ENCODE data around the gene IFIT1.
"Not testable (repeated sequence)": the region's sequence is repeated elsewhere in the genome, so short reads cannot be mapped to it uniquely, and the experiment has no call there.

The IFIT1 gene

DNA sequence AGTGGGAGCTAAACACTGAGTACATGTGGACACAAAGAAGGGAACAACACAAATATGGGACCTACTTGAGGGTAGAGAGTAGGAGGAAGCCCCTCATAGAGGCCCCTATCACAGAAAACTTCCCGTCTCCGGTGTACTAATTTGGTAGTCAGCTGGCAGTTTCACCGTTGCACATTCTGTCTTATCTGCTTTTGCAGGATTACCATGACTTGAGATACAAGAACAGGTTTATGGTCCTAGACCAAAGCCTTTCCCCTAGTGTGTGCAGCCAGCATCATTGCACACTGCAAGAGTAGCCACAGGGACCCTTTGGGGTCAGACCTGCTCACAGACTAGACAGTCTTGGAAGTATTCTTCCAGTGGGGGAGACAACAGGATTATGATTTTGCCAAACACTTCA is 20.4 kb upstream of the IFIT1 start:
- no peak overlapping the region for H3K4me3 Mint-ChIP-seq
- no peak for DNase-seq (ENCODE audit: low spot score in 2 of 2)
- H3K36me3 Mint-ChIP-seq (ENCODE audit: insufficient read depth): no peaks in the 10 kb centered on the region
- H3K4me1 Mint-ChIP-seq: peaks cover 25% of the 10 kb centered on the region
- no peak overlapping the region for H3K27ac Mint-ChIP-seq (ENCODE audit: low read depth)
- no peaks in the 10 kb centered on the region for H3K9me3 Mint-ChIP-seq
- ATAC-seq (replicated peaks; ENCODE audit: extremely low read depth, poor library complexity, severe bottlenecking): no peak
- peaks cover 18% of the 10 kb centered on the region for H3K27me3 Mint-ChIP-seq

DNA sequence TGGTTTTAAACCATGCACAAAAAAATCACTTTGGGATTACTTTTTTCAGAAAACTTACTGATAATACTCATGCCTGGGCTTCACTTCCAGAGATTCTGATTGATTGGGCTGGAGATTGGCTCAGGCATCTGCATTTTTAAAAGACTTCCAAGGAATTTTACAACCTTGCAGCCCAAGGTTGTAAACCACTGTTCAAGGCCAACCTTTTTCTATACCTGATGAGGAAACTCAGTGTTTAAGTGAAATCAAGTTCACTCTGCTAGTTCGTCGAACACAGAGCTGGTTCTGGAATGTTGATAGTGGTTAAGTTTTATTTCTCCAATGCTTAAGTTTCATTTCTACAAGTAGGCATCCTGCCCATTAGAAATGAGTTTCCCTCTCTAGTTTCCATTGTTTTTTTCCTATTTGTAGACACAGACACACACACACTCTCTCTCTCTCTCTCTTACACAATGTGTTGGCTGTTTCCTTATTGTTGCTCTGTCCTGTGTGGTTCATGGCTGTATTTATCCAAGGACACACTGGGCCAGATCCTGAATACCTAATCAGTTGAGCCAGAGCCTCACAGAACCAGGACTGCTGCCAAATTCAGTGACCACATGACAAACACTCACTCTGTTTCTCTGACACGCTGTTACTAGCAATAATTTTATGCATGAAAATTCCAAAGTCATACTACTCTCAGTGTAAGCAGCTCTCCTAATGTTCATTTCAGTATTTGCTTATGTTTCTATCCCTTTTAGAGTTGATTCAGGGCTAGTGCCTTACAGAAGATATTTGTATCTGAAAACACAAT is 18.3 kb upstream of the IFIT1 start:
- no peaks in the 10 kb centered on the region for H3K9me3 Mint-ChIP-seq
- H3K4me3 Mint-ChIP-seq: no peak overlapping the region
- DNase-seq (ENCODE audit: low spot score in 2 of 2) (no peak), ATAC-seq (replicated peaks; ENCODE audit: extremely low read depth, poor library complexity, severe bottlenecking) (no peak)
- peaks cover 18% of the 10 kb centered on the region for H3K27me3 Mint-ChIP-seq
- H3K36me3 Mint-ChIP-seq (ENCODE audit: insufficient read depth): no peaks in the 10 kb centered on the region
- H3K27ac Mint-ChIP-seq (ENCODE audit: low read depth): no peak overlapping the region
- peaks cover 6% of the 10 kb centered on the region for H3K4me1 Mint-ChIP-seq

DNA sequence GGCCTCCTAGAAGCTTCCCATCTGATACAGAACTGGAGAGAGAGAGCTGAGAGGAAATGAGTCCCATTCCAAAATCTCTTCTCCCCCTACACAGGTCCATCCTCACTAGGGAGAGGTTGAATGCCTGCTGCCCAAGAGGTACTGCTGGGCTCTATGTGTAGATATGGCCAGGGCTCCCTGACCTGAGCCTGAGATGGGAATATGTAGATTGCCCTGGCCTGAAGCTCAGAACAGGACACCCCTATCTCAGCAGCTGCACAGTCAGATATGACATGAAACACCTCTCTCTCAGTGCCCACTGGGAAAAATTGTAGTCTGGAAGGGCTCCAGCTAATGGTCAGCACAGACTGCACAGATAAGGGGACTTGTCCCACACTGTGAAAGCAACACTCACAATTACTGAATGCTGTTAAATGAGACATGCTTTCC is 17.7 kb upstream of the IFIT1 start:
- no peak for DNase-seq (ENCODE audit: low spot score in 2 of 2)

DNA sequence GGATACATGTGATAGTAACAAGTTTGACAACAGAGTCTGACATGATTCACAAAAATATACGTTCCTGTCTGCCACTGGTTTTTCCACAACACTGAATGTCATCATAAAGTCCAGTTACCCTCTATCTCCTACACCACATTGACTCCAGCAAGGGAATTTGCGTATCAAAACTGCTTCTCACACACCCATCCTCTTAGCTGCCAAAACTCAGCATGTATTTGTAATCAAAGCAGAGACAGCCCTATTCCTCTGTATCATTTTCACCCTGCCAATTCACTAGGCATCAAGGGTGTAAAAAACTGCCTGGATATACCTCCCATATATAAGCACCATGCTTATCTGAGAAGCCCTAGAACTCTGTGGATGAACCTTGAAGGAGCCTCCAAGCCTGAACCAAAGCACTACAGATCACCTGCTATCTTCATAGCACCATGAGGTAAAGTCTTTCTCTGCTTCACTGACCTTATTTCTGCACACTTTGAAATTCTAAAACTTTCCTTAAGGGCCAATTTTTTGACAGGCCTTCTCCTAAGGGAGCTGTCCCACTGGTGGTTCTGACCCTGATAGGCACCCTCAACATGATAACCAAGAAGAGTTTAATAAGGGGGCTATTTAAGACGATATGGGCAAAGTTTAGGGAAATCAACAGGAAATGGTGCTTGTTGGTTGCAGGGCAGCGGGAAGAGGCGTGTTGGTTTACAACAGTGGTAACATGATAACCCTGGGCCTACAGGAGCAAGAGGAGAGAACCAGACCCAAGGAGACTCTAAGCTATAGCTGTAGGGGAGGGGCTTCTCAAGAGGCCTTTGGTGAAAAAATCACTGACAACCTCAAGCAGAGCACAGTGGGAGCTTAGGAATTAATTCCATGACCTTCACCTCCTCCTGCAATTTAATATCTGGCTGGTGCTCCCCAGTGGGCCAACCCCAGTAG is 14.5 kb upstream of the IFIT1 start, which contains the start of gene IFIT1B:
IFIT1B (plus strand) TSS at position 352 of the 933 bp plus-strand sequence; CDS start at position 432, 80 bp downstream.
- ATAC-seq (replicated peaks; ENCODE audit: extremely low read depth, poor library complexity, severe bottlenecking) (no peak), DNase-seq (ENCODE audit: low spot score in 2 of 2) (no peak)
- H3K27ac Mint-ChIP-seq (ENCODE audit: low read depth): no peak within 1 kb of the TSS
- no peaks in the 10 kb centered on the region for H3K4me1 Mint-ChIP-seq
- peaks cover 2% of the 10 kb centered on the region for H3K27me3 Mint-ChIP-seq
- H3K4me3 Mint-ChIP-seq: no peak within 1 kb of the TSS
- no peaks in the 10 kb centered on the region for H3K9me3 Mint-ChIP-seq
- no peaks in the 10 kb centered on the region for H3K36me3 Mint-ChIP-seq (ENCODE audit: insufficient read depth)

More for the DNA sequence above, 17.7 kb upstream of the IFIT1 start:
- Mint-ChIP-seq H3K27ac (ENCODE audit: low read depth) (no peak overlapping the region), H3K9me3 (no peaks in the 10 kb centered on the region), H3K36me3 (ENCODE audit: insufficient read depth) (no peaks in the 10 kb centered on the region), H3K4me1 (no peaks in the 10 kb centered on the region), H3K4me3 (no peak overlapping the region), H3K27me3 (peaks cover 18% of the 10 kb centered on the region)
- no peak for ATAC-seq (replicated peaks; ENCODE audit: extremely low read depth, poor library complexity, severe bottlenecking)

DNA sequence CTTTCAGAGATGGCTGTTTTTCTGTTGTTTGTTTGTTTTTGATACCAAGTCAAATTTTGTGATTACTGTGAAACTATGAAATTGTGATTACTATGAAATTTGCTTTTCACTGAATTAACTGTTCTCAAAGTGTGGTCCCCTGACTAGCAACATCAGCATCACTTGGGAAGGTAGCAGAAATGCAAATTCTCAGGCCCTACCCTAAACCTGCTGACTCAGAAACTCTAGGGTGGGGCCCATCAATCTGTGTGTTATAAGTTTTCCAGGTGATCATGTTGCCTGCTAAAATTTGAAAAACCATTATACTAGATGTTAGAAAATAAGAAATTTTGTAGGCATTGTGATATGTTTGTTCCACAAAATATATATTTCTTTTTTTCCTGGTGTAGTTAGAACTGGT is 13.3 kb upstream of the IFIT1 start:
- DNase-seq (ENCODE audit: low spot score in 2 of 2) (no peak), ATAC-seq (replicated peaks; ENCODE audit: extremely low read depth, poor library complexity, severe bottlenecking) (no peak)
- H3K9me3 Mint-ChIP-seq: no peaks in the 10 kb centered on the region
- no peaks in the 10 kb centered on the region for H3K36me3 Mint-ChIP-seq (ENCODE audit: insufficient read depth)
- no peak overlapping the region for H3K27ac Mint-ChIP-seq (ENCODE audit: low read depth)
- no peaks in the 10 kb centered on the region for H3K27me3 Mint-ChIP-seq
- H3K4me3 Mint-ChIP-seq: no peak overlapping the region
- H3K4me1 Mint-ChIP-seq: no peaks in the 10 kb centered on the region

DNA sequence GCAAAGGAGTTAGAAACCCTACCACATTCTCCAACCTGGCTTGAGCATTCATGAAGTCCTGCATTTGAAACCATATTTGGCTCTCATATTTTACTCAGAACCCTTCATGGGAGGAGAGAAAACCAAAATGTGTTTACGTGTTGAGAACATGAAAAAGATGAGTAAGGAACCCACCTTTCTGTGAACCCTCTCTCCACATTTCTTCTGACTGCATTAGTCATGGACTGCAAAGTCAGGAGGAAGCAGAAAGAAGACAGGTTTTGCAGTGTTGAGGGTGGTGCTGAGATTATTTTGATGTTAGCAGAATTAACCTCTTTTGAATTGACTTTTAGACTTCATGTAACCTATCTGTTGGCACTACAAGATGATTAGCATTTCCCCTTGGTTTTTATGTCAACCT is 9.7 kb upstream of the IFIT1 start:
- Mint-ChIP-seq H3K36me3 (ENCODE audit: insufficient read depth) (no peaks in the 10 kb centered on the region), H3K27ac (ENCODE audit: low read depth) (no peak overlapping the region)
- no peak for ATAC-seq (replicated peaks; ENCODE audit: extremely low read depth, poor library complexity, severe bottlenecking)

DNA sequence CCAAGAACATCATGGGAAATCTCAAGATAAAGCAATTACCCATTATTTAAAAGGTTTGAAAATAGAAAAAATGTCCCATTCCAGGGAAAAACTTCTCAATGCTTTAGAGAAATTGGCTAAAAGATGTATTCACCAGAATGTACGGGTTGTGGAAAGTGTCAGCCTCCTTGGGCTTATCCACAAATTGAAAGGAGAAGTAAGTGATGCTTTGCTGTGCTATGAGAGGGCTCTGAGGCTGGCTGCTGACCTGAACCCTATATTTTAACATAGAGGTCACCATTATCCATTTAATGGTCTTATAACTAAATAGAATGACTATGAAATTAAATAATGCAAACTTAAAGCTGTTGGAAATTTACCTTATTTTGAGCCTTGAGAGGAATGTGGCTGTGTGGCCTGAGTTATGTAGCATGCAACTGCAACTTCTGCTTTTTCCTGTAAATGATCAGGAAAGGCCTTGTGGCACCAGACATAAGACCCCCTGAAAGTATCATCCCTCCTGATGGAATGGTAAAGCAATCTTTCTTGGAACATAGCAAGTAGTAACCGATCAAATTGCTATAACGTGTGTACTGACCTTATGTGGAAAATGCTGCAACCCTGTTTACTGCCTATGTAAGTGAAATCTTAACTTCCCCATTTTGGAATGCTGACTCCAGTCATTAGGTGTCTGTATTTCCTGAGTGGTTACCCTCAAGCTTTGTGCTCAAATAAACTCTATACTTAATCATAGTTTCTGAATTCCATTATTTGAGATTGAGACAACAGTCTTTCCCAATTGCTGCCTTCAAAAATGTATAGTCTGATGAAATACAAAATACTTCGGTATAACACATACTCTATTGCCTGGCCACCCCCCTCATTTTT is 7.7 kb upstream of the IFIT1 start:
- Mint-ChIP-seq H3K36me3 (ENCODE audit: insufficient read depth) (no peaks in the 10 kb centered on the region), H3K27ac (ENCODE audit: low read depth) (no peak overlapping the region), H3K4me1 (no peaks in the 10 kb centered on the region), H3K4me3 (no peak overlapping the region), H3K9me3 (no peaks in the 10 kb centered on the region), H3K27me3 (no peaks in the 10 kb centered on the region)
- DNase-seq (ENCODE audit: low spot score in 2 of 2) (no peak), ATAC-seq (replicated peaks; ENCODE audit: extremely low read depth, poor library complexity, severe bottlenecking) (no peak)

More for the DNA sequence above, 9.7 kb upstream of the IFIT1 start:
- Mint-ChIP-seq H3K9me3 (no peaks in the 10 kb centered on the region), H3K27me3 (no peaks in the 10 kb centered on the region), H3K4me1 (no peaks in the 10 kb centered on the region), H3K4me3 (no peak overlapping the region)
- no peak for DNase-seq (ENCODE audit: low spot score in 2 of 2)

DNA sequence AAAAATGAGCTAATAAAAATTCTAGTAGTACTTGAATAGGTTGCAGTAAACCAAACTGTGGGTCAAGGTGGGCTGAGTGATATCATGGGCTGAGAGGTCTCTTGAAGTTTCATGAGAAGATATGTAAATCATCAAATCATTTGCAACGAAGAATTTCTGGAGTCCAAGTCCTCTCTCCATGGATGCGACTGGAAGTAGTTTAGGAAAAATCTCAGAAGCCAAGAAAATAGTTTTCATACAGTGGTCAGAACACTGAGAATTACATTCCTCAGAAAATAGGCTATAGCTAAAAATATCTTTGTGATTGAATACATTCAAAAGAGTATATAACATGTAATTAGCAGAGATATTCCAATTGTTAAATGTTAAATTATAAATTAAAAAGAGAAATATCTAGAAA is 3.6 kb upstream of the IFIT1 start:
- H3K27me3 Mint-ChIP-seq: no peaks in the 10 kb centered on the region
- DNase-seq (ENCODE audit: low spot score in 2 of 2) (no peak), ATAC-seq (replicated peaks; ENCODE audit: extremely low read depth, poor library complexity, severe bottlenecking) (no peak)
- peaks cover 10% of the 10 kb centered on the region for H3K4me1 Mint-ChIP-seq
- no peak overlapping the region for H3K27ac Mint-ChIP-seq (ENCODE audit: low read depth)
- H3K36me3 Mint-ChIP-seq (ENCODE audit: insufficient read depth): peaks cover 4% of the 10 kb centered on the region
- H3K4me3 Mint-ChIP-seq: no peak overlapping the region
- H3K9me3 Mint-ChIP-seq: no peaks in the 10 kb centered on the region

DNA sequence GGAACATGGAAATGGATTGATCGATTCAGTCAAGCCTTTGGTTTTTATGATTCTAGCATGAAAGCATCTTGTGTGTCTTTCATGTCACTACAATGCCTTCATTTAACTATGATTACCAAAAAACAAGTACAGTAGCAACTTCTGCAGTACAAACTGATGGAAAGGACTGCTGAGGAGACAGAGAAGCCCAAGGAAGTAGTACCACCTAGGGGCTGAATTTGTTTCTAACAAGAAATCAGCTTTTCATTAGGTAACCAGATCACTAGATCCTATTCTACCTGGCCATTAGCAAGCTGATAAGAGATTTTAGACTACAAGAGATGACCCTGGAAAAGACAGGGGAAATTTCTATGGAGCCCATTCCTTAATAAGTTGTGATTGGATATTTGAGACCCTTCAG is 3.2 kb upstream of the IFIT1 start:
- Mint-ChIP-seq H3K36me3 (ENCODE audit: insufficient read depth) (peaks cover 4% of the 10 kb centered on the region), H3K27ac (ENCODE audit: low read depth) (no peak overlapping the region), H3K9me3 (no peaks in the 10 kb centered on the region), H3K27me3 (no peaks in the 10 kb centered on the region), H3K4me1 (peaks cover 10% of the 10 kb centered on the region), H3K4me3 (no peak overlapping the region)
- ATAC-seq (replicated peaks; ENCODE audit: extremely low read depth, poor library complexity, severe bottlenecking) (no peak), DNase-seq (ENCODE audit: low spot score in 2 of 2) (no peak)

DNA sequence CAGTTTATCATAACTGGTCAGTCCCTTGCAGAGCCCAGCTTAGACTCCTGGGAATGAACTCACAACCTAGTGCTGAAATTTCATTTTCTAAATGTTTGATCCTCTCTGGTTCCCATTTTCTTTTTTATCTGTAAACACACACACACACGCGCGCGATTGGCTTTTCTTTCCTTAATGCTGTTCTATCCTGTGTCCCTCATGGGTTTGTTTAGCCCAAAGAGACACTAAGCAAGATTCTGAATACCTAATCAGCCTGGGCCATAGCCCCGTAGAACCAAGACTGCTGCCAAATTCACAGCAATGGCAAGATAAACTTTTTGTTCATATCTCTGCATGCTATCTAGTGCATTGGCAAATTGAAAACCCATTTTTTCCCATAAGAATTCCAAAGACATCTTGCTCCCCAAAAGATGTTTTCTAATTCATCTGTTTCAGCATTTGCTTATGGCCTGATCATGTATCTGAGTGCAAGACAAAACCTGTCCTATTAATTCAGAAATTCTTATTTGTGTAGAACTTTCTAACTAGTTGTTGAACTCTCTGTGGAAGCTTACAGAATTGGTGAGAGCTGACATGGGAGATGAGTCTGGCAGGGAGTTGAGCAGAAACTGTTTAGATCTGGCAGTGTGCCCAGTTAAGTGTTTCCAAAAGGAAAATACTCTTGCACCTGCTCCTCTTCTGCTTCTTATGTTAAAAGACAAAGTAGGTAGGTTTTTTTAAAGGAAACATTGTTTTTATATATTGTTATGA is 1.8 kb upstream of the IFIT1 start:
- Mint-ChIP-seq H3K27ac (ENCODE audit: low read depth) (no peak overlapping the region), H3K36me3 (ENCODE audit: insufficient read depth) (peaks cover 4% of the 10 kb centered on the region), H3K4me1 (peaks cover 16% of the 10 kb centered on the region), H3K27me3 (no peaks in the 10 kb centered on the region), H3K4me3 (no peak overlapping the region), H3K9me3 (no peaks in the 10 kb centered on the region)
- ATAC-seq (replicated peaks; ENCODE audit: extremely low read depth, poor library complexity, severe bottlenecking) (no peak), DNase-seq (ENCODE audit: low spot score in 2 of 2) (no peak)

DNA sequence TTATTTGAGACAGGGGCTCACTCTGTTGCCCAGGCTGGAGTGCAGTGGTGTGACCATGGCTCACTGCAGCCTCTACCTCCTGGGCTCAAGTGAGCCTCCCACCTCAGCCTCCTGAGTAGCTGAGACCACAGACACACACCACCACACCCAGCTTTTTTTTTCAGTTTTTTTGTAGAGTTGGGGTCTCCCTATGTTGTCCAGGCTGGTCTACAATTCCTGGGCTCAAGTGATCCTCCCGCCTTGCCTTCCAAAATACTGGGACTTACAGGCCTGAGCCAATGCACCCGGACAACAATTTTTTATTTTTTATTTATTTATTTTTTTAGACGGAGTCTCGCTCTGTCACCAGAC is 1.2 kb upstream of the IFIT1 start:
- Mint-ChIP-seq H3K4me1 (peaks cover 16% of the 10 kb centered on the region), H3K27ac (ENCODE audit: low read depth) (peak overlapping the region; percentile 87)
- H3K4me3 Mint-ChIP-seq; DNase-seq (ENCODE audit: low spot score in 2 of 2); H3K27me3 Mint-ChIP-seq; H3K36me3 Mint-ChIP-seq (ENCODE audit: insufficient read depth); ATAC-seq (replicated peaks; ENCODE audit: extremely low read depth, poor library complexity, severe bottlenecking); H3K9me3 Mint-ChIP-seq: not testable (repeated sequence)

DNA sequence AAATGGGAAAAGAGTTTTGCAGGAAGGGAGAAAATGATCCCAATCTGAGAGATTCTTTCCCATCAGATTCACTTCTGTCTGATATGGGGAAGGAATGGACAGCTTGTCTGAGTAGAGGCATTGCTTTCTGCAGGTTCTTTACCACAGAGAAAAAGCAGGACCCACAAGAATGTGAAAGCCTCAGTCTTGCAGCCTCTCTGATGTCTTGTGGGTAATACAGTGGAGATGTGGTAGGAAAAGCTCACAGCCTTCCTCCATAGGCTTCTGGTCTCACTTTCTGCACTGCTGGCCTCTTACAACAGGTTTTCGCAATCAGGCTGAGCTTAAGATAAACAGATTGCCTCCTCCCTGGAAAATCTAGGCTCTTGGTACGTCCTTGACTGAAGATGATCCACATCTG is 551 bp downstream of the IFIT1 start:
- Mint-ChIP-seq H3K27me3 (no peaks in the 10 kb centered on the region), H3K4me1 (peaks cover 16% of the 10 kb centered on the region), H3K27ac (ENCODE audit: low read depth) (peak overlapping the region; percentile 87), H3K36me3 (ENCODE audit: insufficient read depth) (peaks cover 4% of the 10 kb centered on the region), H3K4me3 (peak overlapping the region; percentile 85), H3K9me3 (no peaks in the 10 kb centered on the region)
- DNase-seq (ENCODE audit: low spot score in 2 of 2) (no peak), ATAC-seq (replicated peaks; ENCODE audit: extremely low read depth, poor library complexity, severe bottlenecking) (no peak)

Data from central memory CD8-positive, alpha-beta T cell (primary cell).